ENCODE results near the gene TESMIN.

Gene TESMIN

GRCh38 chr11:68709062-68709461 is 42.3 kb downstream of the TESMIN start:
- H3K27me3 ChIP-seq (replicated peaks; ENCODE audit: insufficient read depth, low read length): no peaks in the 10 kb centered on the region
- H3K4me2 ChIP-seq (ENCODE audit: low read depth, low read length): no peak overlapping the region
- no peak overlapping the region for H2AFZ ChIP-seq (ENCODE audit: low read length)
- no peaks in the 10 kb centered on the region for H4K20me1 ChIP-seq (ENCODE audit: insufficient read depth, low read length)
- no peaks in the 10 kb centered on the region for H3F3A ChIP-seq (ENCODE audit: insufficient read depth, low read length)
- no peaks in the 10 kb centered on the region for H3K9me2 ChIP-seq (replicated peaks; ENCODE audit: insufficient read depth, low read length)
- H3K9ac ChIP-seq (ENCODE audit: low read length): no peak overlapping the region
- no peak overlapping the region for H3K27ac ChIP-seq (ENCODE audit: low read length)
- H3K36me3 ChIP-seq (replicated peaks; ENCODE audit: insufficient read depth, low read length): no peaks in the 10 kb centered on the region
- H3K4me1 ChIP-seq (ENCODE audit: low read length): no peaks in the 10 kb centered on the region
- TF ChIP-seq CTCF (IDR thresholded peaks at IDR 0.05; ENCODE audit: low read length) (no peak), EZH2phosphoT487 (IDR thresholded peaks at IDR 0.05; ENCODE audit: low read length) (no peak)
- no peak for DNase-seq
- no peak overlapping the region for H3K4me3 ChIP-seq (ENCODE audit: low read length)
- no peaks in the 10 kb centered on the region for H3K9me3 ChIP-seq (replicated peaks; ENCODE audit: insufficient read depth, low read length)
- H3K79me2 ChIP-seq (ENCODE audit: low read length): no peaks in the 10 kb centered on the region

- no peak overlapping the region for H3K27ac ChIP-seq (ENCODE audit: low read length)
- no peak for DNase-seq
- no peak overlapping the region for H3K9ac ChIP-seq (ENCODE audit: low read length)
- H3K27me3 ChIP-seq (replicated peaks; ENCODE audit: insufficient read depth, low read length): no peaks in the 10 kb centered on the region
- no peaks in the 10 kb centered on the region for H3K36me3 ChIP-seq (replicated peaks; ENCODE audit: insufficient read depth, low read length)
- H3K4me3 ChIP-seq (ENCODE audit: low read length): no peak overlapping the region
- no peak overlapping the region for H3K4me2 ChIP-seq (ENCODE audit: low read depth, low read length)
- no peaks in the 10 kb centered on the region for H3K4me1 ChIP-seq (ENCODE audit: low read length)
- no peak for TF ChIP-seq EZH2phosphoT487 (IDR thresholded peaks at IDR 0.05; ENCODE audit: low read length)
- no peak for TF ChIP-seq CTCF (IDR thresholded peaks at IDR 0.05; ENCODE audit: low read length)
- TF ChIP-seq EZH2 (optimal IDR thresholded peaks at IDR 0.05; ENCODE audit: low read depth, low read length): no peak
- no peak overlapping the region for H2AFZ ChIP-seq (ENCODE audit: low read length)
- H3K9me2 ChIP-seq (replicated peaks; ENCODE audit: insufficient read depth, low read length): no peaks in the 10 kb centered on the region
- no peaks in the 10 kb centered on the region for H3K79me2 ChIP-seq (ENCODE audit: low read length)
- no peaks in the 10 kb centered on the region for H4K20me1 ChIP-seq (ENCODE audit: insufficient read depth, low read length)
- H3K9me3 ChIP-seq (replicated peaks; ENCODE audit: insufficient read depth, low read length): no peaks in the 10 kb centered on the region
- no peaks in the 10 kb centered on the region for H3F3A ChIP-seq (ENCODE audit: insufficient read depth, low read length)
Observed at GRCh38 chr11:68707527-68707926, 43.8 kb downstream of the TESMIN start.

- H3K36me3 ChIP-seq (replicated peaks; ENCODE audit: insufficient read depth, low read length): no peaks in the 10 kb centered on the region
- H3K9ac ChIP-seq (ENCODE audit: low read length): no peak overlapping the region
- H3K9me3 ChIP-seq (replicated peaks; ENCODE audit: insufficient read depth, low read length): no peaks in the 10 kb centered on the region
- H3K4me1 ChIP-seq (ENCODE audit: low read length): no peaks in the 10 kb centered on the region
- no peaks in the 10 kb centered on the region for H3K79me2 ChIP-seq (ENCODE audit: low read length)
- H4K20me1 ChIP-seq (ENCODE audit: insufficient read depth, low read length): no peaks in the 10 kb centered on the region
- no peaks in the 10 kb centered on the region for H3F3A ChIP-seq (ENCODE audit: insufficient read depth, low read length)
- H3K4me2 ChIP-seq (ENCODE audit: low read depth, low read length): no peak overlapping the region
- no peak overlapping the region for H2AFZ ChIP-seq (ENCODE audit: low read length)
- no peaks in the 10 kb centered on the region for H3K9me2 ChIP-seq (replicated peaks; ENCODE audit: insufficient read depth, low read length)
- no peak overlapping the region for H3K4me3 ChIP-seq (ENCODE audit: low read length)
- no peak for TF ChIP-seq EZH2phosphoT487 (IDR thresholded peaks at IDR 0.05; ENCODE audit: low read length)
- TF ChIP-seq CTCF (IDR thresholded peaks at IDR 0.05; ENCODE audit: low read length): no peak
- no peak for TF ChIP-seq EZH2 (optimal IDR thresholded peaks at IDR 0.05; ENCODE audit: low read depth, low read length)
- DNase-seq: no peak
- no peak overlapping the region for H3K27ac ChIP-seq (ENCODE audit: low read length)
- H3K27me3 ChIP-seq (replicated peaks; ENCODE audit: insufficient read depth, low read length): no peaks in the 10 kb centered on the region
Observed at GRCh38 chr11:68704887-68705286, 46.4 kb downstream of the TESMIN start.
